ENCODE measurements around the gene MED14.

MED14 gene

GRCh38 chrX:40778861-40779575 is 43.7 kb upstream of the MED14 start:
- H3K4me2 ChIP-seq (ENCODE audit: low read length), result no peak overlapping the region
- H3K79me2 ChIP-seq (ENCODE audit: control insufficient read depth, insufficient read depth, low read length), result no peaks in the 10 kb centered on the region
- H3K79me1 ChIP-seq (ENCODE audit: low read length), result no peaks in the 10 kb centered on the region
- H3K36me3 ChIP-seq (ENCODE audit: control insufficient read depth, insufficient read depth, low read length), result no peaks in the 10 kb centered on the region
- no peak overlapping the region for H3K9ac ChIP-seq (ENCODE audit: low read length)
- H3K23ac ChIP-seq (ENCODE audit: low read length), result no peak overlapping the region
- no peaks in the 10 kb centered on the region for H3K4me1 ChIP-seq (ENCODE audit: control insufficient read depth, low read depth, low read length)
- H2BK15ac ChIP-seq (replicated peaks; ENCODE audit: low read depth), result no peak overlapping the region
- DNase-seq, result no peak
- H4K5ac ChIP-seq (ENCODE audit: low read length), result no peak overlapping the region
- WGBS (ENCODE audit: extremely low coverage, insufficient coverage, low lambda C conversion rate), result no CpG with 5 or more reads among the region's 4 CpGs
- no peak overlapping the region for H2BK120ac ChIP-seq (ENCODE audit: low read depth, low read length)
- H3K4ac ChIP-seq (ENCODE audit: low read depth, low read length), result no peak overlapping the region
- H3K56ac ChIP-seq (ENCODE audit: low read length), result no peak overlapping the region
- H3K27ac ChIP-seq (ENCODE audit: low read depth, low read length), result no peak overlapping the region
- no peak overlapping the region for H3K4me3 ChIP-seq (ENCODE audit: low read length)
- H4K8ac ChIP-seq (ENCODE audit: low read depth, low read length), result no peak overlapping the region
- H3K18ac ChIP-seq (ENCODE audit: low read length), result no peak overlapping the region
- no peaks in the 10 kb centered on the region for H3K27me3 ChIP-seq (ENCODE audit: insufficient read depth, low read length, poor library complexity)
- no peak overlapping the region for H2AK5ac ChIP-seq (ENCODE audit: low read length)
- no peak overlapping the region for H2BK5ac ChIP-seq (ENCODE audit: low read length)

- H2BK15ac ChIP-seq (replicated peaks; ENCODE audit: low read depth), result no peak overlapping the region
- H3K27me3 ChIP-seq (ENCODE audit: insufficient read depth, low read length, poor library complexity), result no peaks in the 10 kb centered on the region
- H3K4me1 ChIP-seq (ENCODE audit: control insufficient read depth, low read depth, low read length), result no peaks in the 10 kb centered on the region
- no peak overlapping the region for H2BK5ac ChIP-seq (ENCODE audit: low read length)
- no peak overlapping the region for H4K8ac ChIP-seq (ENCODE audit: low read depth, low read length)
- no peaks in the 10 kb centered on the region for H3K79me2 ChIP-seq (ENCODE audit: control insufficient read depth, insufficient read depth, low read length)
- WGBS (ENCODE audit: extremely low coverage, insufficient coverage, low lambda C conversion rate), result no CpG with 5 or more reads among the region's 3 CpGs
- H3K18ac ChIP-seq (ENCODE audit: low read length), result no peak overlapping the region
- H4K5ac ChIP-seq (ENCODE audit: low read length), result no peak overlapping the region
- no peak overlapping the region for H2AK5ac ChIP-seq (ENCODE audit: low read length)
- H3K23ac ChIP-seq (ENCODE audit: low read length), result no peak overlapping the region
- H3K27ac ChIP-seq (ENCODE audit: low read depth, low read length), result no peak overlapping the region
- H3K4me3 ChIP-seq (ENCODE audit: low read length), result no peak overlapping the region
- no peak for DNase-seq
- H3K36me3 ChIP-seq (ENCODE audit: control insufficient read depth, insufficient read depth, low read length), result no peaks in the 10 kb centered on the region
- no peak overlapping the region for H3K56ac ChIP-seq (ENCODE audit: low read length)
- no peak overlapping the region for H2BK120ac ChIP-seq (ENCODE audit: low read depth, low read length)
- H3K4ac ChIP-seq (ENCODE audit: low read depth, low read length), result no peak overlapping the region
- no peaks in the 10 kb centered on the region for H3K79me1 ChIP-seq (ENCODE audit: low read length)
- no peak overlapping the region for H3K4me2 ChIP-seq (ENCODE audit: low read length)
- no peak overlapping the region for H3K9ac ChIP-seq (ENCODE audit: low read length)
Measured at GRCh38 chrX:40773809-40774208, 38.5 kb upstream of the MED14 start.

- Histone ChIP-seq H3K4me2 (ENCODE audit: low read length) (no peak overlapping the region), H3K27ac (ENCODE audit: low read depth, low read length) (no peak overlapping the region)
- no CpG with 5 or more reads among the region's 7 CpGs for WGBS (ENCODE audit: extremely low coverage, insufficient coverage, low lambda C conversion rate)
Measured at GRCh38 chrX:40773188-40773587, 37.8 kb upstream of the MED14 start.

GRCh38 chrX:40772290-40772689 is 36.9 kb upstream of the MED14 start:
- H3K36me3 ChIP-seq (ENCODE audit: control insufficient read depth, insufficient read depth, low read length), result no peaks in the 10 kb centered on the region
- H3K27ac ChIP-seq (ENCODE audit: low read depth, low read length), result no peak overlapping the region
- H3K9ac ChIP-seq (ENCODE audit: low read length), result no peak overlapping the region
- WGBS (ENCODE audit: extremely low coverage, insufficient coverage, low lambda C conversion rate), result no CpG with 5 or more reads among the region's 2 CpGs
- no peak overlapping the region for H4K8ac ChIP-seq (ENCODE audit: low read depth, low read length)
- H3K18ac ChIP-seq (ENCODE audit: low read length), result no peak overlapping the region
- H3K4me3 ChIP-seq (ENCODE audit: low read length), result no peak overlapping the region
- H3K56ac ChIP-seq (ENCODE audit: low read length), result no peak overlapping the region
- H3K23ac ChIP-seq (ENCODE audit: low read length), result no peak overlapping the region
- no peaks in the 10 kb centered on the region for H3K27me3 ChIP-seq (ENCODE audit: insufficient read depth, low read length, poor library complexity)
- DNase-seq, result peak; percentile 2
- no peak overlapping the region for H2AK5ac ChIP-seq (ENCODE audit: low read length)
- H3K79me1 ChIP-seq (ENCODE audit: low read length), result no peaks in the 10 kb centered on the region
- H2BK5ac ChIP-seq (ENCODE audit: low read length), result no peak overlapping the region
- H4K5ac ChIP-seq (ENCODE audit: low read length), result no peak overlapping the region
- H2BK120ac ChIP-seq (ENCODE audit: low read depth, low read length), result no peak overlapping the region
- no peaks in the 10 kb centered on the region for H3K79me2 ChIP-seq (ENCODE audit: control insufficient read depth, insufficient read depth, low read length)
- no peak overlapping the region for H3K4ac ChIP-seq (ENCODE audit: low read depth, low read length)
- no peak overlapping the region for H2BK15ac ChIP-seq (replicated peaks; ENCODE audit: low read depth)
- no peaks in the 10 kb centered on the region for H3K4me1 ChIP-seq (ENCODE audit: control insufficient read depth, low read depth, low read length)
- no peak overlapping the region for H3K4me2 ChIP-seq (ENCODE audit: low read length)

More at GRCh38 chrX:40773188-40773587, 37.8 kb upstream of the MED14 start:
- no peaks in the 10 kb centered on the region for H3K79me1 ChIP-seq (ENCODE audit: low read length)
- no peak overlapping the region for H2BK120ac ChIP-seq (ENCODE audit: low read depth, low read length)
- no peaks in the 10 kb centered on the region for H3K27me3 ChIP-seq (ENCODE audit: insufficient read depth, low read length, poor library complexity)
- no peak overlapping the region for H3K56ac ChIP-seq (ENCODE audit: low read length)
- H3K79me2 ChIP-seq (ENCODE audit: control insufficient read depth, insufficient read depth, low read length), result no peaks in the 10 kb centered on the region
- no peak overlapping the region for H3K23ac ChIP-seq (ENCODE audit: low read length)
- no peak overlapping the region for H2AK5ac ChIP-seq (ENCODE audit: low read length)
- H2BK15ac ChIP-seq (replicated peaks; ENCODE audit: low read depth), result no peak overlapping the region
- no peak overlapping the region for H3K4ac ChIP-seq (ENCODE audit: low read depth, low read length)
- H2BK5ac ChIP-seq (ENCODE audit: low read length), result no peak overlapping the region
- no peaks in the 10 kb centered on the region for H3K4me1 ChIP-seq (ENCODE audit: control insufficient read depth, low read depth, low read length)
- H4K5ac ChIP-seq (ENCODE audit: low read length), result no peak overlapping the region
- no peaks in the 10 kb centered on the region for H3K36me3 ChIP-seq (ENCODE audit: control insufficient read depth, insufficient read depth, low read length)
- H4K8ac ChIP-seq (ENCODE audit: low read depth, low read length), result no peak overlapping the region
- DNase-seq, result no peak
- no peak overlapping the region for H3K18ac ChIP-seq (ENCODE audit: low read length)
- H3K9ac ChIP-seq (ENCODE audit: low read length), result no peak overlapping the region
- no peak overlapping the region for H3K4me3 ChIP-seq (ENCODE audit: low read length)

GRCh38 chrX:40761762-40762161 is 26.4 kb upstream of the MED14 start:
- no peak overlapping the region for H3K9ac ChIP-seq (ENCODE audit: low read length)
- no peak overlapping the region for H3K4ac ChIP-seq (ENCODE audit: low read depth, low read length)
- H3K4me3 ChIP-seq (ENCODE audit: low read length), result no peak overlapping the region
- no peaks in the 10 kb centered on the region for H3K79me1 ChIP-seq (ENCODE audit: low read length)
- H3K4me2 ChIP-seq (ENCODE audit: low read length), result no peak overlapping the region
- no peaks in the 10 kb centered on the region for H3K36me3 ChIP-seq (ENCODE audit: control insufficient read depth, insufficient read depth, low read length)
- no peaks in the 10 kb centered on the region for H3K27me3 ChIP-seq (ENCODE audit: insufficient read depth, low read length, poor library complexity)
- no peak overlapping the region for H2BK120ac ChIP-seq (ENCODE audit: low read depth, low read length)
- no peak for DNase-seq
- no peak overlapping the region for H2BK15ac ChIP-seq (replicated peaks; ENCODE audit: low read depth)
- no peaks in the 10 kb centered on the region for H3K4me1 ChIP-seq (ENCODE audit: control insufficient read depth, low read depth, low read length)
- no peak overlapping the region for H2BK5ac ChIP-seq (ENCODE audit: low read length)
- H3K18ac ChIP-seq (ENCODE audit: low read length), result no peak overlapping the region
- WGBS (ENCODE audit: extremely low coverage, insufficient coverage, low lambda C conversion rate), result no CpG with 5 or more reads among the region's 1 CpG
- H2AK5ac ChIP-seq (ENCODE audit: low read length), result no peak overlapping the region
- no peak overlapping the region for H3K23ac ChIP-seq (ENCODE audit: low read length)
- H4K8ac ChIP-seq (ENCODE audit: low read depth, low read length), result no peak overlapping the region
- no peak overlapping the region for H4K5ac ChIP-seq (ENCODE audit: low read length)
- H3K79me2 ChIP-seq (ENCODE audit: control insufficient read depth, insufficient read depth, low read length), result no peaks in the 10 kb centered on the region
- no peak overlapping the region for H3K56ac ChIP-seq (ENCODE audit: low read length)
- H3K27ac ChIP-seq (ENCODE audit: low read depth, low read length), result no peak overlapping the region

GRCh38 chrX:40759374-40759773 is 24.0 kb upstream of the MED14 start:
- Histone ChIP-seq H3K56ac (ENCODE audit: low read length) (no peak overlapping the region), H3K4ac (ENCODE audit: low read depth, low read length) (no peak overlapping the region), H3K27me3 (ENCODE audit: insufficient read depth, low read length, poor library complexity) (no peaks in the 10 kb centered on the region), H3K4me1 (ENCODE audit: control insufficient read depth, low read depth, low read length) (no peaks in the 10 kb centered on the region), H3K27ac (ENCODE audit: low read depth, low read length) (no peak overlapping the region), H3K79me2 (ENCODE audit: control insufficient read depth, insufficient read depth, low read length) (no peaks in the 10 kb centered on the region), H3K18ac (ENCODE audit: low read length) (no peak overlapping the region), H3K4me3 (ENCODE audit: low read length) (no peak overlapping the region), H4K8ac (ENCODE audit: low read depth, low read length) (no peak overlapping the region), H3K79me1 (ENCODE audit: low read length) (no peaks in the 10 kb centered on the region), H2BK120ac (ENCODE audit: low read depth, low read length) (no peak overlapping the region), H3K23ac (ENCODE audit: low read length) (no peak overlapping the region), H3K9ac (ENCODE audit: low read length) (no peak overlapping the region), H2BK5ac (ENCODE audit: low read length) (no peak overlapping the region), H2AK5ac (ENCODE audit: low read length) (no peak overlapping the region), H4K5ac (ENCODE audit: low read length) (no peak overlapping the region), H2BK15ac (replicated peaks; ENCODE audit: low read depth) (no peak overlapping the region), H3K4me2 (ENCODE audit: low read length) (no peak overlapping the region), H3K36me3 (ENCODE audit: control insufficient read depth, insufficient read depth, low read length) (no peaks in the 10 kb centered on the region)
- no CpG with 5 or more reads among the region's 1 CpG for WGBS (ENCODE audit: extremely low coverage, insufficient coverage, low lambda C conversion rate)
- DNase-seq, result no peak

All from mesendoderm (in vitro differentiated cells).